Calu3 (cell line): ENCODE measurements around the gene SPRED1. TPM values are rescaled to one million over a fixed set of nuclear protein-coding genes. Genes with fewer than 3 reads are reported as not detected.

Experiments used
- BruUV-seq: library from RNA; stranded (reverse); fragments of 400-500 nt; replicated peaks from 2 replicates; lab custom pipeline; 2021; lab: Mats Ljungman, UMichigan
- CTCF ChIA-PET: fragments of 300-600 bp; sonication (Branson Sonifier 250); formaldehyde crosslinking; loops from one replicate; lab custom pipeline; 2022; ENCODE audit warnings: antibody characterized with exemption; lab: Charles Lee
- DNase-seq: peaks from one replicate; pipeline ENCODE4 v3.0.0; 2022
- H3K27ac Mint-ChIP-seq: one replicate; pipeline ENCODE4 v1.8.0; 2022; ENCODE audit warnings: mixed read lengths; ENCODE audit not compliant: unreplicated experiment
- H3K27me3 Mint-ChIP-seq: one replicate; pipeline ENCODE4 v1.8.0; 2022; ENCODE audit warnings: mixed read lengths; ENCODE audit not compliant: unreplicated experiment
- H3K36me3 Mint-ChIP-seq: one replicate; pipeline ENCODE4 v1.8.0; 2022; ENCODE audit warnings: mild to moderate bottlenecking, moderate library complexity, mixed read lengths; ENCODE audit not compliant: insufficient read depth, unreplicated experiment
- H3K4me1 Mint-ChIP-seq: one replicate; pipeline ENCODE4 v1.8.0; 2022; ENCODE audit warnings: mild to moderate bottlenecking, low read depth, mixed read lengths; ENCODE audit not compliant: unreplicated experiment
- H3K4me3 Mint-ChIP-seq: one replicate; pipeline ENCODE4 v1.8.0; 2022; ENCODE audit warnings: mild to moderate bottlenecking, low read depth, moderate library complexity, mixed read lengths; ENCODE audit not compliant: unreplicated experiment
- H3K9me3 Mint-ChIP-seq: one replicate; pipeline ENCODE4 v1.8.0; 2022; ENCODE audit warnings: low read depth, mixed read lengths; ENCODE audit not compliant: unreplicated experiment
- intact Hi-C: fragments of 100-400 bp; cut with micrococcal nuclease; formaldehyde crosslinking; loops from one replicate; pipeline ENCODE4 v1.10.0; 2022; ENCODE audit not compliant: unreplicated experiment
- total RNA-seq: library from RNA; stranded (reverse); gene quantifications from 2 replicates; pipeline ENCODE4 v1.2.3, GENCODE V29; 2022
- TF ChIP-seq, protein P1 (sequence below): fragments of 200-600 bp; IDR thresholded peaks from one replicate; pipeline ENCODE4 v1.8.0; 2022; ENCODE audit warnings: antibody characterized with exemption; ENCODE audit not compliant: unreplicated experiment

The SPRED1 gene
- total RNA-seq, 1 experiment from 2014 or later, result 16.1 TPM

DNA sequence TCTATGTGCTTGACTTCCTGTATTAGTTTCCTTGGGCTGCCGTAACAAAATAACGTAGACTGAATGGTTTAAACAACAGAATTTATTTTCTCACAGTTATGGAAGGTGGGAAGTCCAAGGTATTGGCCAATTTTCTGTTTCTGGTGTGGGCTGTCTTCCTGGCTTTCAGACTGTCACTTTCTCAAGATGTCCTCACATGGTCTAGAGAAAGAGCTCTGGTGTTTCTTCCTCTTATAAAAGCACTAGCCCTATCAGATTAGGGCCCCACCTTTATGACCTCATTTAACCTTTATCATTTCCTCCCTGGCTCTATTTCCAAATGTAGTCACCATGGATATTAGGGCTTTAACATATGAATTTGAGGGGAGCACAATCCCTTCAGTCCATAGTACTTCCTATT is 54.6 kb downstream of the SPRED1 start:
- Mint-ChIP-seq H3K4me3 (no peak overlapping the region), H3K36me3 (no peaks in the 10 kb centered on the region), H3K4me1 (no peaks in the 10 kb centered on the region), H3K27me3 (no peaks in the 10 kb centered on the region), H3K9me3 (no peaks in the 10 kb centered on the region), H3K27ac (no peak overlapping the region)
- intact Hi-C loops, result no loop called here
- CTCF ChIA-PET, result no interaction called here
- no TSS peak for BruUV-seq
- TF ChIP-seq, protein P1, sequence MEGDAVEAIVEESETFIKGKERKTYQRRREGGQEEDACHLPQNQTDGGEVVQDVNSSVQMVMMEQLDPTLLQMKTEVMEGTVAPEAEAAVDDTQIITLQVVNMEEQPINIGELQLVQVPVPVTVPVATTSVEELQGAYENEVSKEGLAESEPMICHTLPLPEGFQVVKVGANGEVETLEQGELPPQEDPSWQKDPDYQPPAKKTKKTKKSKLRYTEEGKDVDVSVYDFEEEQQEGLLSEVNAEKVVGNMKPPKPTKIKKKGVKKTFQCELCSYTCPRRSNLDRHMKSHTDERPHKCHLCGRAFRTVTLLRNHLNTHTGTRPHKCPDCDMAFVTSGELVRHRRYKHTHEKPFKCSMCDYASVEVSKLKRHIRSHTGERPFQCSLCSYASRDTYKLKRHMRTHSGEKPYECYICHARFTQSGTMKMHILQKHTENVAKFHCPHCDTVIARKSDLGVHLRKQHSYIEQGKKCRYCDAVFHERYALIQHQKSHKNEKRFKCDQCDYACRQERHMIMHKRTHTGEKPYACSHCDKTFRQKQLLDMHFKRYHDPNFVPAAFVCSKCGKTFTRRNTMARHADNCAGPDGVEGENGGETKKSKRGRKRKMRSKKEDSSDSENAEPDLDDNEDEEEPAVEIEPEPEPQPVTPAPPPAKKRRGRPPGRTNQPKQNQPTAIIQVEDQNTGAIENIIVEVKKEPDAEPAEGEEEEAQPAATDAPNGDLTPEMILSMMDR, result no peak
- no peak for DNase-seq

DNA sequence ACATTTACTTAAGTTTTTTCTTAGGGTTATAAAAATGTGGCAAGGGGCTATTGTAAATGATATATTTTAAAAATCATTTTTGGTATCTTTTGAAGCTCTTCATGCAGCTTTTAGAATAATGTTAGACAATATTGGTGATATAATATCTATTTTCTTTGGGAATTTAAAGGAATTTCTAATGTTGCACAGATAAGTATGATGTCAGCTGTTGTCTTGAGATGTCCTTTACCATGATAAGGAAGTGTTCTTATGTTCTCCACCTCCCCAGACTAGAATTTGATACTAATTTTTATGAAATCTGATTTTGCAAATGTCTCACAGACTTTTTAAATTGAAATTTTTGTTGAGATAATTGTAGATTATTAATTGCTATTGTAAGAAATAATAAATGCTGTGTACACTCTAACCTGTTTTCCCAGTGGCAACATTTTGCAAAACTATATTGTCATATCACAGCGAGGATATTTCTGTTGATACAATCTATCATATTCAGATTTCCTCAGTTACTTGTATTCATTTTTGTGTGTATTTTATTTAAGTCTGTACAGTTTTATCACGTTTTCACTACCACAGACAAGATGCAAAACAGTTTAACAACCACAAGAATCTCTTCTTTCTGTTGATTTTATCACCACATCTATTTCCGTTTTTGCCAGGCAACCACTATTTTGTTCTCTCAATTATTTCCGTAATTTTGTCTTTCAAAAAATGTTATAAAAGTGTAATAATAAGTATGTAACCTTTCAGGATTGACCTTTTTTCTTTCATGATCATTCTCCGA is 55.4 kb downstream of the SPRED1 start:
- Mint-ChIP-seq H3K27me3 (no peaks in the 10 kb centered on the region), H3K4me3 (no peak overlapping the region), H3K4me1 (no peaks in the 10 kb centered on the region), H3K36me3 (no peaks in the 10 kb centered on the region), H3K9me3 (no peaks in the 10 kb centered on the region), H3K27ac (no peak overlapping the region)
- intact Hi-C loops, result no loop called here
- CTCF ChIA-PET, result no interaction called here
- TF ChIP-seq, protein P1, result no peak
- BruUV-seq, result no TSS peak
- no peak for DNase-seq

DNA sequence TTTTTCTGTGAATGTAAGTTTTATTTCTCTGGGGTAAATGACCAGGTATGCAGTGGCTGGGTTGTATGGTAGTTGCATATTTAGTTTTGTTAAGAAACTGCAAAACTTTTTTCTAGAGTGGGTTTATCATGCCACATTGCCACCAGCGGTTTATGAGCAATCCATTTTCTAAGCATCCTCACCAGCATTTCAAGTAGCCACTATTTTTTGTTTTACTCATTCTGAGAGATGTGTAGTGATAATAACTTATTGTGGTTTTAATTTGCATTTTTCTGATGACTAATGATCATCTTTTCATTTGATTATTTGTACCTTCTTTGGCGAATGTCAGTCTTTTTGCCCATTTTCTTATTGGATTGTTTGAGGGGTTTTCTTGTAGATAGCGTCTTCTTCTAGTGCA is 56.2 kb downstream of the SPRED1 start:
- DNase-seq, result no peak
- TF ChIP-seq, protein P1, result no peak
- CTCF ChIA-PET, result no interaction called here
- intact Hi-C loops, result no loop called here
- no peaks in the 10 kb centered on the region for H3K27me3 Mint-ChIP-seq
- H3K4me1 Mint-ChIP-seq, result no peaks in the 10 kb centered on the region
- no TSS peak for BruUV-seq
- no peak overlapping the region for H3K4me3 Mint-ChIP-seq
- no peak overlapping the region for H3K27ac Mint-ChIP-seq
- H3K9me3 Mint-ChIP-seq, result no peaks in the 10 kb centered on the region
- no peaks in the 10 kb centered on the region for H3K36me3 Mint-ChIP-seq

DNA sequence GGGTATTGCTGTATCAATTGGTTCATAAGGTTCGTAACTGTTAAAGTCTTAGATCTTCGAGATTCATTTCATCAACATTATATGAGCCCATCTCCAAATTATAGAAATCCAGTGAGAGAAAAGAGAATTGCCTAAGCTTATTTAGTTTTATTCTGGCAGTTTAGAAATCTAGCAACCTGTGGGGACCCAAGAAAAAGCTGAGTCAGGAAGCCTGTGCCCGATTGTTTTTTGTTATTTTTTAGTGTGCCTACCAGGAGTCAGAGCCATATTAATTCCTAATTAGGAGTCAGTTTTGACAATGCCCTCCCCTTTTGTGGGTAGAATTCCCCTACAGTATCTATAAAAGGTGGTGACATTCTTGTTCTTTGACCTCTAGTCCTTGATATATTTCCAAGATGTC is 59.6 kb downstream of the SPRED1 start:
- intact Hi-C loops, result no loop called here
- Mint-ChIP-seq H3K36me3 (no peaks in the 10 kb centered on the region), H3K27me3 (no peaks in the 10 kb centered on the region), H3K27ac (no peak overlapping the region), H3K9me3 (no peaks in the 10 kb centered on the region), H3K4me3 (no peak overlapping the region), H3K4me1 (no peaks in the 10 kb centered on the region)
- BruUV-seq, result no TSS peak
- TF ChIP-seq, protein P1, result no peak
- no peak for DNase-seq
- CTCF ChIA-PET, result no interaction called here
